EL (cell line): ENCODE results near the gene TPI1.

Experiments
- DNase-seq: peaks from one replicate; pipeline ENCODE4 v3.0.0-alpha.2; 2016

The TPI1 gene

DNA sequence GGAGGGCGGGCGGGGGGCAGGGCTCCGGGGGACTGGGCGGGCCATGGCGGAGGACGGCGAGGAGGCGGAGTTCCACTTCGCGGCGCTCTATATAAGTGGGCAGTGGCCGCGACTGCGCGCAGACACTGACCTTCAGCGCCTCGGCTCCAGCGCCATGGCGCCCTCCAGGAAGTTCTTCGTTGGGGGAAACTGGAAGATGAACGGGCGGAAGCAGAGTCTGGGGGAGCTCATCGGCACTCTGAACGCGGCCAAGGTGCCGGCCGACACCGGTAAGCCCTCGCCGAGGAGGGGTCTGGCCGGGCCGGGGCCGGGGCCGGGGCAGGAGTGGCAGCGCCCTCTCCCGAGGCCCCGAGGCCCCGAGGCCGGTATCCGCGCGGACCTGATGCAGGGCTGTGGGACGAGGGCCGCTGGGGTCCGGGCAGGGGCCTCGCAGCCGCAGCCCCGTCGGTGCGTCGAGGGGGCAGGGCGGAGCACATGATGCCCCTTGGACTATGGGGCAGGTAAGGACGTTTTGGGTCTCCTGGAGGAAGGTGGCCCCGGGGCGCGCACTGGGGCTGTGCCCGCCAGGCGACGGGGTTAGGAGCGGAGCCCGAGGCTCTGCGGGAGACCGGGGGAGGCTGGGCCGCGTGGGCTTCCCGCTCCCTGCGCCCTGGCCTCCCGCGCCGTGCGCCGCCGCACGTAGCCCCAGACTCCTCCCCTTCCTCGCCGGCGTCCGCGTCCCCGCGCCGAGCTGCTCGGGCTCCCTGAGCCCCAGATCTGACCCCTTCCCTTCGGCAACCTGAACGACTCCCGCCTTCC, at the start of gene TPI1:
TPI1 (plus strand) TSS at position 119 of the 798 bp plus-strand sequence; CDS start at position 155, 36 bp downstream.
- DNase-seq, result peak; percentile 83

DNA sequence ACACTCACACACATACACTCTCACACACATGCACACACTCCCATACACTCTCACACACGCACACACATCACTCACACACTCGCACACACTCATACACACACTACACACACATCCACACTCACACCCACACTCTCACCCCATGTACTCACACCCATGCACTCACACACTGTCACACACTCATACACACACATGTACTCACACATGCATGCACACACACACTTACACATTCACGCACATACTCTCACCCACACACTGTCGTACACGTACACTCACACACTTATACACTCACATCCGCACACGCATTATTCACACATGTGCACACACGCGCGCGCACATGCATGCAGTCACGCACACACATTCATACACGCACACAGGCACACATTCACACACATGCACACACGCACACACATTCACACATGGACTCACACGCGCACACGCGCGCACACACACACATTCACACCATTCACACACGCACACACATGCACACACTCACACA, 49.6 kb upstream of the TPI1 start:
- no peak for DNase-seq

DNA sequence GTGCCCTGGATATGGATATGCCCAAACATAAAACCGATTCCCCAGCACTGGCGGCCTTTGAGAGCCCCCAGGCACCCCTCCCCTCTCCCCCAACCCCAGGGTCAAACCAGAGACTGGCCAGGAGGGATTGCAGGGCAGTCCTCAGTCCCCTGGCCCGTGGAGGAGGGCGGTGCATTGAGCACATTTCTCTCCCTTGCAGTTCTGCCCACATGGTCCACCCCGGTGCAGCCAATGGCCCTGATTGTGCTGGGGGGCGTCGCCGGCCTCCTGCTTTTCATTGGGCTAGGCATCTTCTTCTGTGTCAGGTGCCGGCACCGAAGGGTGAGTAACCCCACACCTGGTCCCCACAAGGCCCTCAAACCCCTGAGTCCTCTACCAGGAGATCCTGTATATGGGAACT, 49.1 kb upstream of the TPI1 start:
- DNase-seq, result no peak

DNA sequence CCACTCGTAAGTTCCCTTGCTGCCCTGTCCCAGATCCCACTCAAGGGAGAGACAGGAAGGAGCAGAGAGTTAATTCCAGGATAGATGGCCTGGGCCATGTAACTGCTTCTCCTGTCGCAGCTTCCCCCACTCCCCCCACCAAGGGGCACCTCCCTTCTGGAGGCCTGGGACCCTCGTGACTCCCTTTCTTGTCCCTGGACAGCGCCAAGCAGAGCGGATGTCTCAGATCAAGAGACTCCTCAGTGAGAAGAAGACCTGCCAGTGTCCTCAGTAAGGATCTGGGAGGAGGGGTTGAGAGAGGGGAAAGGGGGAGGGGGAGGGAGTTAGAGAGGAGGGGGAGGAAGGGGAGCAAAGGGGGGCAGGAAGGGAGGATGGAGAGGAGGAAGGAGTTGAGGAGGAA, 48.7 kb upstream of the TPI1 start:
- DNase-seq, result no peak

DNA sequence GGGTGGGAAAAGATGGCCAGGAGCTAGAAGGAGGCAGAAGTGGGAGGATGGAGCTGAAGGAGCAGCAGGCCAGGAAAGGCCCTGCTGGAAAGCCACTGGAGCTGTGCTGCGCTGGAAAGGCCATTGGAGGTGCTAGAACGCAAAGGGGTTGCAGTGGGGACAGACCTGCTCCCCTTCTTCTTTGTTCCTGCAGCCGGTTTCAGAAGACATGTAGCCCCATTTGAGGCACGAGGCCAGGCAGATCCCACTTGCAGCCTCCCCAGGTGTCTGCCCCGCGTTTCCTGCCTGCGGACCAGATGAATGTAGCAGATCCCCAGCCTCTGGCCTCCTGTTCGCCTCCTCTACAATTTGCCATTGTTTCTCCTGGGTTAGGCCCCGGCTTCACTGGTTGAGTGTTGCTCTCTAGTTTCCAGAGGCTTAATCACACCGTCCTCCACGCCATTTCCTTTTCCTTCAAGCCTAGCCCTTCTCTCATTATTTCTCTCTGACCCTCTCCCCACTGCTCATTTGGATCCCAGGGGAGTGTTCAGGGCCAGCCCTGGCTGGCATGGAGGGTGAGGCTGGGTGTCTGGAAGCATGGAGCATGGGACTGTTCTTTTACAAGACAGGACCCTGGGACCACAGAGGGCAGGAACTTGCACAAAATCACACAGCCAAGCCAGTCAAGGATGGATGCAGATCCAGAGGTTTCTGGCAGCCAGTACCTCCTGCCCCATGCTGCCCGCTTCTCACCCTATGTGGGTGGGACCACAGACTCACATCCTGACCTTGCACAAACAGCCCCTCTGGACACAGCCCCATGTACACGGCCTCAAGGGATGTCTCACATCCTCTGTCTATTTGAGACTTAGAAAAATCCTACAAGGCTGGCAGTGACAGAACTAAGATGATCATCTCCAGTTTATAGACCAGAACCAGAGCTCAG, 48.0 kb upstream of the TPI1 start:
- DNase-seq, result no peak

DNA sequence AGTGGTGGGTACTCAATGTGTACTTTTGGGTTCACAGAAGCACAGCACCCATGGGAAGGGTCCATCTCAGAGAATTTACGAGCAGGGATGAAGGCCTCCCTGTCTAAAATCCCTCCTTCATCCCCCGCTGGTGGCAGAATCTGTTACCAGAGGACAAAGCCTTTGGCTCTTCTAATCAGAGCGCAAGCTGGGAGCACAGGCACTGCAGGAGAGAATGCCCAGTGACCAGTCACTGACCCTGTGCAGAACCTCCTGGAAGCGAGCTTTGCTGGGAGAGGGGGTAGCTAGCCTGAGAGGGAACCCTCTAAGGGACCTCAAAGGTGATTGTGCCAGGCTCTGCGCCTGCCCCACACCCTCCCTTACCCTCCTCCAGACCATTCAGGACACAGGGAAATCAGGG, 47.2 kb upstream of the TPI1 start:
- no peak for DNase-seq

DNA sequence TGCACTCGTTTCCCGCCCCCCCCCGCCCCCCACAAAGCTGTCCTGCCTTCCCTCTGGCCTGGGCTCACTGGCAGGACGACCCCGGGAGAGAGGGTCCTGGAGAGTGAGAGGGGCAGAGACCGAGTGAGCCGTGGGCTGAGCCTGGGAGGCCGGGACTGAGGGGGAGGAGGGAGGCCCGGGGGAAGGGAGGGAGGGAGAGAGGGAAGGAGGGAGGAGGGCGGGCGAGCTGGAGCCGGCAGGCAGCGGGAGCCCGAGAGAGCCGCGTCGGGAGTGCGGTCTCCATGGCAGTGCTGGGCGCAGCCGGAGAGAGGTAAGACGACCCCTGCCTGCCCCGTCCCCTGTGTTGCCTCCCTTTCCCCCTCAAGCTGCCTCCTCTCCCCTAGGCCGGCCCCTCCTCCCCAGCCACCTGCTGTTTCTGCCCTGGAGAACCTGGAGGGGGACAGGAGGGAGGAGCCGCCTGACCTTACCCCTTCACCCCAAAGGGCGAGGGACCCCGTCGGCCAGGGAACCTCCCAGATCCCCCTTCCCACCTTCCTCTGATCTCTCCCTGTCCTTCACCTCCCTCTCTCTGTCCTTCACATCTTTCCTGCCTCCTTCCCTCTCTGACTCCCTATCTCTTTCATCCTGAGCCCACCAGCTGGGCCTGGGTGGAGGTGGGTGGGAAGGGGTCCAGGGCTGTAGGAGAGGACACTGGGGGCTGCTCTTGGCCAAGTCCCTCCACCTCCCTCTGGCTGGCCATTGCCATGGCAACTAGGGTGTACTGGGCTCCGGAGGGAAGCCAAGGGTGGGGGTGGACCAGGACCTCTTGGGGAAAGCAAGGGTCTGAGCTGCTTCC, 45.5 kb upstream of the TPI1 start, which contains the start of gene GPR162:
GPR162 (plus strand) TSS at position 231 of the 835 bp plus-strand sequence. CDS start 2,078 bp downstream, outside the sequence.
- DNase-seq, result peak; percentile 64

DNA sequence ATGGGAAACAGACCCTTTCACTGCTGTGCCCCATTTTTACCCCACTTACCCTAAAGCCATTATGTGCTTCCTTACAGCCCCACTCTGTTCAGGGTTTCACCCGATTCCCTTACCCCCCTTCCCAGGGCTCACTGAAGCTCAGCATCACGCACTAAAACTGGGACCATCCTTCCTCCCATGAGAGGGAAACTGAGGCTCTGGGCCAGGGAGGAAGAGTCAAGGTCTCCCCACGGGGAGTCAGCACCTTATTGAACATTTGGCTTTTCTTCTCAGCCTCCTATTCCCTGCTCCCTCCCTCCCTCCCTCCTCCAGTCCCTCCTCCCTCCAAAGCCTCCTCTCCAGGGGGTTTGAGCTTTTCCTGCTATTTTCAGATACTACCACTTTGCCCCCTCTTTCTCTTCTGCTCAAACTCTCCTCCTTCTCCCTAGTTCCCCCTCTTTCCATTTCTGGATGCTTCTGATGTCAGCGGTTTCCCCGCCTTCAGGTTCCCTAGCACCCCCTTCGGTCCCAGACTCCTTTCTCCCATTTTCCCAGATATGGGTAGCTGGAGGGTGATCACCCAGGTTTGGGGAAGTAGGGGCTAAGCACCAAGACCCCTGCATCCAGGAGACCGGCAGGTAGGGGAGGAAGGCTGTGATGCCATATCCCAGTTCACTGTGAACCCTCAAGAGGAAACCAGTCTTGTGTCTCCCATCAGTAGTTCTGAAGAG, 44.8 kb upstream of the TPI1 start:
- no peak for DNase-seq

DNA sequence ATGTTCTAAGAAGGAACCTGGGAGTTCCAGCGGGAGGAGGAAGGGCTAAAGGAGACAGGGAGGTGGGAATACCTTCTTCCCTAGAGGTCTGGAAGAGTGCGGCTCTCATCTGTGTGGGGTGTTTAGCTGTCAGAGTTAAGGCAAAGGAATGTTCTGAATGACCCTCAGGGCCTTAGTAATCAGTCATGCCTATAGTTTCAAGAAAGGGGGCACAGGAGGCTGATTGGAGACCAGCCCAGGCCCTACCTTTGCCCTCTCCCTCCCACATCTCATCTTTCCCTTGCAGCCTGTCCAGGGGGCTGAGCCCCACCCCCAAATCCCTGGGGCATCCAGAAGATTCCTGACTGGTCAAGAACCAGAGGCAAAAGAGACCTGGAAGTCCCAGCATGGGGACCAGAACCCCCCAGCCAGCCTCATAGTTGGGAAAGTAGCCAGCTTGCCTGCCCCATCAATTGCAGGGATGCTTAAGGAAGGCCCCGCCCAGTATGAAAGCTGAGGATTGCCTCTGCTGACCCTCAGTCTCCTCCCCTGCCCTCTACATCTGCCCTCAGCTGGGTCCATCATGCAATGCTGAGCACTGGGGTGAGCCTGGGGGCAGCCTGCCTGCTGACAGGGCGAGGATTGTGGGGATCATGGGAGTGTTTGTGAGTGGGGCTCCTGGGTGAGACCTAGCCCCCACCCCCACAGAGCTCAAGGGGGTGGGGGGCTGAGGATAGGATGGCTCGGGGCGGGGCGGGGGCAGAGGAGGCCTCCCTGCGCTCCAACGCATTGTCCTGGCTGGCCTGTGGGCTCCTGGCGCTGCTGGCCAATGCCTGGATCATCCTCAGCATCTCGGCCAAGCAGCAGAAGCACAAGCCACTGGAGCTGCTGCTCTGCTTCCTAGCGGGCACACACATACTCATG, 43.9 kb upstream of the TPI1 start:
- DNase-seq, result peak; percentile 35

DNA sequence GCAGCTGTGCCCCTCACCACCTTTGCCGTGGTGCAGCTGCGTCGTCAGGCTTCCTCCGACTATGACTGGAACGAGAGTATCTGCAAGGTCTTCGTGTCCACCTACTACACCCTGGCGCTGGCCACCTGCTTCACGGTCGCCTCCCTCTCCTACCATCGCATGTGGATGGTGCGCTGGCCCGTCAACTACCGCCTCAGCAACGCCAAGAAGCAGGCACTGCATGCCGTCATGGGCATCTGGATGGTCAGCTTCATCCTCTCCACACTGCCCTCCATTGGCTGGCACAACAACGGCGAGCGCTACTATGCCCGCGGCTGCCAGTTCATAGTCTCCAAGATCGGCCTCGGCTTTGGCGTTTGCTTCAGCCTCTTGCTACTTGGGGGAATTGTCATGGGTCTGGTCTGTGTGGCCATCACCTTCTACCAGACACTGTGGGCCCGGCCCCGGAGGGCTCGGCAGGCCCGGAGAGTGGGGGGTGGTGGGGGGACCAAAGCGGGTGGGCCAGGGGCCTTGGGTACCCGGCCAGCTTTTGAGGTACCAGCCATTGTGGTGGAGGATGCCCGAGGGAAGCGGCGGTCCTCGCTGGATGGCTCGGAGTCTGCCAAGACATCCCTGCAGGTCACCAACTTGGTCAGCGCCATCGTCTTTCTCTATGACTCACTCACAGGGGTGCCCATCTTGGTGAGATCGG, 43.1 kb upstream of the TPI1 start:
- no peak for DNase-seq

DNA sequence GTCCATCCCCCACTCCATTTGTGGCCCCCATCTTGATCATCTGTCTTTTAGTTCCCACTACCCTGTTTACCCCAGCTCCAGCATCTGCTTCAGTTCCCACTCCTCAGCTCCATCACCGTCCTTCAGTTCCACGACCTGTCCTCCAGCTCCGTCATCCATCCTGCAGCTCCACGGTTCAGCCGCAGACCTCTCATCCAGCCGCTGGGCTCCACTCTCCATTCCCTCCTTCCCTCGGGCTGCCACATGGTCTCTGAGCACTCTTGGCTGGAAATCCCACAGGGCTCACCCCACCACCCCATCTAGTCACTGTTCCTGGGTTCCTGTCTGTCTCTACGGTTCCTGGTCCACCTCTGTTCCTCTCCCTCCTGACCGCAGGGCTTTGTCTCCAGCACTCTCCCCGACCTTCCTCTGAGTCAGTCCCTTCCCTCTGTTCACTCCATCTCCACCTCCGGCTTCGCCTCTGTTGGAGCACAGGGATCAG, 42.4 kb upstream of the TPI1 start:
- DNase-seq, result peak; percentile 67

DNA sequence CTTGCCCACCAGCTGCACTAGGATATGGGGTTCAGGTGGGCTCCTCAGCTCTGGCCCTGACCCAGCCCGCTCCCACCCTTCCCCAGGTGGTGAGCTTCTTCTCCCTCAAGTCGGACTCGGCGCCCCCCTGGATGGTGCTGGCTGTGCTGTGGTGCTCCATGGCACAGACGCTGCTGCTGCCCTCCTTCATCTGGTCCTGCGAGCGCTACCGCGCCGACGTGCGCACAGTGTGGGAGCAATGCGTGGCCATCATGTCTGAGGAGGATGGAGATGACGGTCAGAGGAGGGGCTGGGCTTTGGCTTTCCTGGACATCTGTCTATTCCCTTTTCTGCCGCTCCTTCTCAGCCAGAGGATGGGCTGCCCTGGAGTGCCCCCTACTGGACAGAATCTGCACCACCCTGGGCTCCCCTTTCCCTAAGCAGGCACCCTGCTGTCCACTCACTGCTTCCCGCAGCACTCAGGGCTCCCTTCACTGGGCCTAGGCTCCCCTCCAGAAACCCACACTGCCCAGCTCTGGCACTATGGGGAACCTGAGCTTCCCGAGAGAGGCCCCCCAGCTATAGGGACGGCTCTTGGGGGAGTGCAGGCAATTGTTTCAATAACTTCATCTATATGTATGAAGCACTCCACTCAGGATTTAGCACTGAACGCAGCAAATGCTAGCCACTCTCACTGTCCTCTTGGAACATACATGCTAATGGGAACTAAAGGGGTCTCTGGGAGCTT, 41.8 kb upstream of the TPI1 start:
- peak; percentile 88 for DNase-seq

DNA sequence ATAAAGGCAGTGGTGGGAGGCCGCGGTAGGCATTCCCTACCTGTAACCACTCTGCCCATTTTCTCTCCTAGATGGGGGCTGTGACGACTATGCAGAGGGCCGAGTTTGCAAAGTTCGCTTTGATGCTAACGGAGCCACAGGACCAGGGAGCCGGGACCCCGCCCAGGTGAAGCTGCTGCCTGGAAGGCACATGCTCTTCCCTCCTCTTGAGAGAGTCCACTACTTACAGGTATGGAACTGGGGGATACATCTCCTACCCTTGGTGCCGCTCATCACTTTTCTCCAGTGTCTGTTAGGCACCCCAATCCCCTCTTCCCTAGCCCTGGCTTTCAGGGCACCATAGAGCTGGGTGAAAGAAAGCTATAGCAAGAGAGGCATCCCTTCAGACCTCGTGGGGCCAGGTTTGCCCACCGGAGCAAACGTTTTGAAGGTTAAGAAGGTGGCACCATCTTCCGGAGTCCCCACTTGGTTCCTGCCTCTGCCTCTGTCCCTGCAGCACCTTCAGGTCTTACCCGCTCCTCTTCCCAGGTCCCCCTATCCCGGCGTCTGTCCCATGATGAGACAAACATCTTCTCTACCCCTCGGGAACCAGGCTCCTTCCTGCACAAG, 41.1 kb upstream of the TPI1 start:
- no peak for DNase-seq

DNA sequence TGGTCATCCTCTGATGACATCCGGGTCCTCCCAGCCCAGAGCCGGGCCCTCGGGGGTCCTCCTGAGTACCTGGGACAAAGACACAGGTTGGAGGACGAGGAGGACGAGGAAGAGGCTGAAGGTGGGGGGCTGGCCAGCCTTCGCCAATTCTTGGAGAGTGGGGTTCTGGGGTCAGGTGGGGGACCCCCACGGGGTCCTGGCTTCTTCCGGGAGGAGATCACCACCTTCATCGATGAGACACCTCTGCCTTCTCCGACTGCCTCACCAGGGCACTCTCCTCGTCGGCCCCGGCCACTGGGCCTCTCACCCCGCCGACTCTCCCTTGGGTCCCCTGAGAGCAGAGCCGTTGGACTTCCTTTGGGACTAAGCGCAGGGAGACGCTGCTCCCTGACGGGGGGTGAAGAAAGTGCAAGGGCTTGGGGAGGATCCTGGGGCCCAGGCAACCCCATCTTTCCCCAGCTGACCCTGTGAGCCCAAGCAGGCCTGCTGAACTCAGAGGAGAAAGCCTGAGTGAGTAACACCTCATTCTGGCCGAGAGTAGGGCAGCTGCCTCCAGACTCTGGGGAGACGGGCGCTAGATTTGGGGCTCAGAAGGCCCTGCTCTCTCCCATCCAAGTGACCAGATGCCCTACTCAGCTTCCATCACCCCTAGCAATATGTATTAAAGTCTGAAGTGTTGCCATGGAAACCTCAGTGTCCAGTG, 40.4 kb upstream of the TPI1 start:
- no peak for DNase-seq

DNA sequence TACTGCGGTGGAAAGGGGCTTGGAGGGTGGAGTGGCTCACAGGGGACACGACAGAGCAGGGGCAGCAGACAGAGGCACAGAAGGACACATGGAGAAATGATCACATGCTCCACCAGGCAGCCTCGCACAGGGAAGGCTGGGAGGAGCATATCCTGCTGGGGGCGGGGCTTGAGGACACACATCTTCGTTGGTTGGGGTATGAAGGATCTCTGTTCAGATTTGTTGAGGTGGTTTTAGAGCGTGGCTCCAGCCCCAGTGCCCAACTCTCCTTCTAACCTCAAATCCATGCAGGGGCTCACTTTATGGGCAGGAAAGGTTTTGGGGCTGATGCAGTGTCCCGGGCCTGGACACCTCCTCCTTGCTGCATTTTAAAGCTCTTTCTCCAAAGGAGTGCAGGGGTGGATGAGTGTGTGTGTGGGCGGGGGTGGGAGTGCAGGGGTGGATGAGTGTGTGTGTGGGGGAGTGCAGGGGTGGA, 39.9 kb upstream of the TPI1 start:
- DNase-seq, result peak; percentile 89

DNA sequence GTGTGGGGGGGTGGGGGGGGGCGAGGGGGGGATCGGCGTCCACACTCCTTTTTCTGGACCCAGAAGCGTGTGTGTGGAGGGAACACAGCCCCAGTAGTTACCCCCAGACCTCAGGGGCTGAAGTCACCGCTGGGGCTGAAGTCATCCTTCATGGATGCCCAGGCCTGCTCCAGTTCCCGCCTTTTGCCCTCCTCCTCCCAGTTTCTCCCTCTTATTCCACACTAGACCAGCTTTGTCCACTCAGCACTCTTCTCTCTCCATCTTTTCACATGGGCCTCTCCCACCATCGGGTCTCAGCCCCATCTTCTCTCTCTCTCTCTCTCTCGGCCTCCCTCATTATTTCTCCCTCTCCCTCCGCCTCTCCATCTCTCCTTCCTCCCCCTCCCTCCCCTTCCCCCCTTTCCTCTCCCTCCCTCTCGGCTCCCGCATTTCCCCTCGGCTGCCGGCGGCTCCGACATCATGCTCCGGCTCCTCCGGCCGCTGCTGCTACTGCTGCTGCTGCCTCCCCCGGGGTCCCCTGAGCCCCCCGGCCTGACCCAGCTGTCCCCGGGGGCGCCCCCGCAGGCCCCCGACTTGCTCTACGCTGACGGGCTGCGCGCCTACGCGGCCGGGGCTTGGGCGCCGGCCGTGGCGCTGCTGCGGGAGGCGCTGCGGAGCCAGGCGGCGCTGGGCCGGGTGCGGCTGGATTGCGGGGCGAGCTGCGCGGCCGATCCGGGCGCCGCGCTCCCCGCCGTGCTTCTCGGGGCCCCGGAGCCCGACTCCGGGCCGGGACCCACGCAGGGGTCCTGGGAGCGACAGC, 39.1 kb upstream of the TPI1 start, which contains the start of gene P3H3:
P3H3 (plus strand) TSS at position 426 of the 799 bp plus-strand sequence; CDS start at position 460, 34 bp downstream.
- DNase-seq, result peak; percentile 74
